RPMI7951 (cell line): Measurements from ENCODE around the gene ARHGAP45. TPM values are rescaled to one million over a fixed set of nuclear protein-coding genes. Genes with fewer than 3 reads are reported as not detected.
"Not testable (repeated sequence)": the region's sequence is repeated elsewhere in the genome, so short reads cannot be mapped to it uniquely, and the experiment has no call there.

Experiments used
- DNase-seq: peaks from one replicate; pipeline ENCODE4 v3.0.0-alpha.2; 2012; ENCODE audit warnings: low read depth
- total RNA-seq: library from RNA; depleted of rRNA; stranded (reverse); fragments of >200 nt; shearing (Covaris generic); gene quantifications from 2 replicates; pipeline ENCODE4 v1.2.3, GENCODE V29; 2014

Gene ARHGAP45
- total RNA-seq, 1 experiment from 2014 or later: 1.3 TPM

GRCh38 chr19:1105008-1105872, 38.3 kb downstream of the ARHGAP45 start:
- peak; percentile 44 for DNase-seq

GRCh38 chr19:1105873-1106840, 39.2 kb downstream of the ARHGAP45 start:
- no peak for DNase-seq

- DNase-seq: peak; percentile 51
Measured at GRCh38 chr19:1106841-1107660, 40.1 kb downstream of the ARHGAP45 start.

GRCh38 chr19:1107661-1108261, 40.8 kb downstream of the ARHGAP45 start:
- no peak for DNase-seq

- no peak for DNase-seq
Measured at GRCh38 chr19:1108291-1109031, 41.5 kb downstream of the ARHGAP45 start.

GRCh38 chr19:1109032-1109551, 42.1 kb downstream of the ARHGAP45 start:
- DNase-seq: no peak

GRCh38 chr19:1109697-1110671, 43.0 kb downstream of the ARHGAP45 start:
- DNase-seq: no peak

GRCh38 chr19:1110809-1111640, 44.1 kb downstream of the ARHGAP45 start:
- DNase-seq: no peak

GRCh38 chr19:1111641-1112267, 44.8 kb downstream of the ARHGAP45 start:
- no peak for DNase-seq

- DNase-seq: no peak
Measured at GRCh38 chr19:1112268-1113029, 45.5 kb downstream of the ARHGAP45 start.

GRCh38 chr19:1113030-1113985, 46.3 kb downstream of the ARHGAP45 start:
- peak; percentile 81 for DNase-seq

- DNase-seq: no peak
Measured at GRCh38 chr19:1113986-1114483, 47.1 kb downstream of the ARHGAP45 start.

- not testable (repeated sequence) for DNase-seq
Measured at GRCh38 chr19:1114728-1115127, 47.8 kb downstream of the ARHGAP45 start.

GRCh38 chr19:1115646-1116420, 48.9 kb downstream of the ARHGAP45 start:
- no peak for DNase-seq
